OCI-LY1 (cell line): Measurements from ENCODE around the gene CFAP57.

ENCODE experiments used
- H2AFZ ChIP-seq: fragments of 200-600 bp; sonication (generic), shearing (Covaris generic); 2 replicates; pipeline ENCODE4 v1.6.0; 2014; ENCODE audit warnings: antibody characterized with exemption, mild to moderate bottlenecking, low read length
- H3F3A ChIP-seq: fragments of 200-600 bp; sonication (generic), shearing (Covaris generic); 2 replicates; pipeline ENCODE4 v1.6.0; 2014; ENCODE audit warnings: mild to moderate bottlenecking, antibody characterized with exemption, low read length, moderate library complexity; ENCODE audit not compliant: insufficient read depth
- H3K27ac ChIP-seq: fragments of 200-600 bp; sonication (generic); 2 replicates; pipeline ENCODE4 v1.5.1; 2014; ENCODE audit warnings: low read length, mixed run types, mild to moderate bottlenecking, low read depth; ENCODE audit not compliant: poor library complexity, severe bottlenecking
- H3K27me3 ChIP-seq: fragments of 200-600 bp; sonication (generic); 2 replicates; pipeline ENCODE4 v1.6.0; 2014; ENCODE audit warnings: antibody characterized with exemption, mild to moderate bottlenecking, low read length, moderate library complexity; ENCODE audit not compliant: insufficient read depth
- H3K36me3 ChIP-seq: fragments of 200-600 bp; sonication (generic); 2 replicates; pipeline ENCODE4 v1.6.1; 2014; ENCODE audit warnings: mild to moderate bottlenecking, antibody characterized with exemption, low read length, moderate library complexity, mixed read lengths; ENCODE audit not compliant: insufficient read depth
- H3K4me1 ChIP-seq: fragments of 200-600 bp; sonication (generic); 2 replicates; pipeline ENCODE4 v1.5.1; 2014; ENCODE audit warnings: mild to moderate bottlenecking, low read length, moderate library complexity; ENCODE audit not compliant: insufficient read depth, severe bottlenecking
- H3K4me2 ChIP-seq: fragments of 200-600 bp; sonication (generic), shearing (Covaris generic); 2 replicates; pipeline ENCODE4 v1.6.1; 2014; ENCODE audit warnings: low read length
- H3K4me3 ChIP-seq: fragments of 200-600 bp; sonication (generic); 2 replicates; pipeline ENCODE4 v1.5.1; 2014; ENCODE audit warnings: low read length, low read depth, mild to moderate bottlenecking, mixed read lengths; ENCODE audit not compliant: poor library complexity, severe bottlenecking
- H3K79me2 ChIP-seq: fragments of 200-600 bp; shearing (Covaris generic); 2 replicates; pipeline ENCODE4 v1.6.1; 2016; ENCODE audit warnings: mixed run types, low read length, mixed read lengths; ENCODE audit not compliant: insufficient read depth
- H3K9ac ChIP-seq: fragments of 200-600 bp; sonication (generic), shearing (Covaris generic); 2 replicates; pipeline ENCODE4 v1.6.1; 2014; ENCODE audit warnings: mild to moderate bottlenecking, low read length, mixed read lengths
- H3K9me2 ChIP-seq: fragments of 200-600 bp; sonication (generic), shearing (Covaris generic); 2 replicates; pipeline ENCODE4 v1.6.1; 2014; ENCODE audit warnings: low read depth, mild to moderate bottlenecking, low read length, mixed read lengths
- H3K9me3 ChIP-seq: fragments of 200-600 bp; shearing (Covaris generic); 2 replicates; pipeline ENCODE4 v1.6.1; 2014; ENCODE audit warnings: low read length, mixed read lengths
- H4K20me1 ChIP-seq: fragments of 200-600 bp; sonication (generic), shearing (Covaris generic); 2 replicates; pipeline ENCODE4 v1.6.0; 2016; ENCODE audit warnings: mild to moderate bottlenecking, low read length; ENCODE audit not compliant: insufficient read depth
- CTCF ChIP-seq: fragments of 200-600 bp; sonication (generic), shearing (Covaris generic); IDR thresholded peaks from 2 replicates; pipeline ENCODE4 v1.5.1; 2017; ENCODE audit warnings: mild to moderate bottlenecking, antibody characterized with exemption, low read length, moderate library complexity, mixed read lengths
- EZH2 ChIP-seq: fragments of 200-600 bp; sonication (generic), shearing (Covaris generic); IDR thresholded peaks from 2 replicates; pipeline ENCODE4 v1.8.0; 2017; ENCODE audit warnings: borderline replicate concordance, mixed run types, mild to moderate bottlenecking, antibody characterized with exemption, low read length, moderate library complexity, mixed read lengths

Gene CFAP57

GRCh38 chr1:43288785-43289706 lies 116.9 kb downstream of the CFAP57 start:
- Histone ChIP-seq H3K9ac (no peak overlapping the region), H3K27me3 (no peaks in the 10 kb centered on the region), H3K36me3 (no peaks in the 10 kb centered on the region), H3K4me3 (no peak overlapping the region), H3K27ac (no peak overlapping the region), H4K20me1 (no peaks in the 10 kb centered on the region), H3F3A (no peaks in the 10 kb centered on the region), H2AFZ (no peak overlapping the region), H3K9me2 (no peaks in the 10 kb centered on the region), H3K9me3 (no peaks in the 10 kb centered on the region), H3K4me2 (no peak overlapping the region), H3K79me2 (no peaks in the 10 kb centered on the region), H3K4me1 (no peaks in the 10 kb centered on the region)
- TF ChIP-seq EZH2, result no peak
- no peak for TF ChIP-seq CTCF

GRCh38 chr1:43292216-43292615 lies 120.1 kb downstream of the CFAP57 start:
- TF ChIP-seq EZH2 (no peak), CTCF (no peak)
- Histone ChIP-seq H2AFZ (no peak overlapping the region), H3K9ac (no peak overlapping the region), H3K4me2 (no peak overlapping the region), H3K27ac (no peak overlapping the region), H3K9me2 (no peaks in the 10 kb centered on the region), H3K79me2 (no peaks in the 10 kb centered on the region), H3K4me1 (no peaks in the 10 kb centered on the region), H3K4me3 (no peak overlapping the region), H3K36me3 (no peaks in the 10 kb centered on the region), H3K27me3 (no peaks in the 10 kb centered on the region), H3K9me3 (no peaks in the 10 kb centered on the region), H3F3A (no peaks in the 10 kb centered on the region), H4K20me1 (no peaks in the 10 kb centered on the region)

- TF ChIP-seq CTCF (no peak), EZH2 (no peak)
- Histone ChIP-seq H3K4me2 (no peak overlapping the region), H3F3A (no peaks in the 10 kb centered on the region), H3K27me3 (no peaks in the 10 kb centered on the region), H3K4me3 (no peak overlapping the region), H3K9me2 (no peaks in the 10 kb centered on the region), H2AFZ (no peak overlapping the region), H3K4me1 (no peaks in the 10 kb centered on the region), H4K20me1 (no peaks in the 10 kb centered on the region), H3K79me2 (no peaks in the 10 kb centered on the region), H3K27ac (no peak overlapping the region), H3K36me3 (no peaks in the 10 kb centered on the region), H3K9me3 (no peaks in the 10 kb centered on the region), H3K9ac (no peak overlapping the region)
These were observed 120.5 kb downstream of the CFAP57 start for GRCh38 chr1:43292679-43293078.
